Tibial artery (tissue), 4 donors: ENCODE measurements around the gene CENATAC.

Experiments used
- DNase-seq, 2 donors: peaks; one replicate each; pipeline ENCODE4 v3.0.0-alpha.2; 2019
- H3K27ac ChIP-seq, 2 donors: fragments of 200-600 bp; sonication (generic) in 1 of 2; 1 replicate in 1 of 2; 2 replicates in 1 of 2; pipeline ENCODE4 v1.5.1; 2018 to 2019; ENCODE audit warnings: mild to moderate bottlenecking in 1 of 2
- H3K27me3 ChIP-seq, 2 donors: fragments of 200-600 bp; sonication (generic) in 1 of 2; one replicate each; pipeline versions ENCODE4 v1.5.1 to v1.6.0; 2016 to 2019
- H3K36me3 ChIP-seq, 3 donors: fragments of 200-600 bp; sonication (generic) in 2 of 3; one replicate each; pipeline ENCODE4 v1.5.1; 2016 to 2019; ENCODE audit warnings: mild to moderate bottlenecking in 2 of 3
- H3K4me1 ChIP-seq, 4 donors: fragments of 200-600 bp; sonication (generic) in 2 of 4; 1 replicate in 3 of 4; 2 replicates in 1 of 4; pipeline ENCODE4 v1.5.1; 2016 to 2019
- H3K4me3 ChIP-seq, 2 donors: fragments of 200-600 bp; sonication (generic) in 1 of 2; 1 replicate in 1 of 2; 2 replicates in 1 of 2; pipeline ENCODE4 v1.5.1; 2018 to 2019; ENCODE audit warnings: mild to moderate bottlenecking in 2 of 2
- H3K9me3 ChIP-seq, 3 donors: fragments of 200-600 bp; sonication (generic) in 1 of 3; one replicate each; pipeline ENCODE4 v1.5.1; 2016 to 2019
- CTCF ChIP-seq, 2 experiments: fragments of 200-600 bp in 1 of 2; fragments of 450-650 bp in 1 of 2; IDR thresholded peaks; one replicate each; pipeline ENCODE4 v1.5.1; 2017 to 2019; ENCODE audit warnings: antibody characterized with exemption in 2 of 2, mild to moderate bottlenecking in 1 of 2, moderate library complexity in 1 of 2
- intact Hi-C: fragments of 100-400 bp; cut with DNase I; formaldehyde crosslinking; loops from one replicate; pipeline ENCODE4 v1.15.0; 2023; ENCODE audit warnings: low total_unique reads

CENATAC gene

DNA sequence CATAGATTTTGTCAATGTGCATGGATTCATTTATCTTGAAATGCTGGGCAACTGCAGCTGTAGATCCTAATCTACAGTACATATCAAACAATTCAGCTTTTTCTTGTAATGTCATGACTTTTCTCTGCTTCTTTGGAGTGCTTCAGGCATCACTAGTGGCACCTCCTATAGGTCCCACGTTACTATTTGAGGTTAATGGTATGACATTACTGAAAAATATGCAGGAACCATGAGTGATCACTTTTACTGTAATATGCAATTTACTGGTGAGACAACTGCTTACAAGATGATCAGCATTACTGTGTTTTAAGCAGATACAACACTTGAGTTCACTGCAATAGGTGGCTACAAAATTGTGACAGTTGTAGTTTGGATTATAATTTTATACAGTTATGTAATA is 3.0 kb downstream of the CENATAC start:
- intact Hi-C loops = no loop called here
- H3K36me3 ChIP-seq = peaks cover 39 to 66% (median 49%) of the 10 kb centered on the region in 3 donors
- H3K4me1 ChIP-seq = peaks cover 0 to 36% (median 26%) of the 10 kb centered on the region in 4 donors
- no peak overlapping the region for H3K27ac ChIP-seq
- no peak for TF ChIP-seq CTCF (IDR thresholded peaks at IDR 0.05)
- H3K9me3 ChIP-seq = no peaks in the 10 kb centered on the region
- H3K27me3 ChIP-seq = no peaks in the 10 kb centered on the region
- H3K4me3 ChIP-seq = no peak overlapping the region
- DNase-seq = no peak

DNA sequence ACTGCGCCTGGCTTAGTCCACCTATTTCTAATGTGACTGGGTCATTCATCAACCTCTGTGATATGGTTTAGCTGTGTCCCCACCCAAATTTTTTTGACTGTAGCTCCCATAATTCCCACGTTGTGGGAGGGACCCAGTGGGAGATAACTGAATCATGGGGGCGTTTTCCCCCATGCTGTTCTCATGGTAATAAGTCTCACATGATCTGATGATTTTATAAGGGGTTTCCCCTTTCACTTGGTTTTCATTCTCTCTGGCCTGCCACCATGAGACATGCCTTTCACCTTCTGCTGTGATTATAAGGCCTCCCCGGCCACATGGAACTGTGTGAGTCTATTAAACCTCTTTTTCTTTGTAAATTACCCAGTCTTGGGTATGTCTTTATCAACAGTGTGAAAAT is 8.7 kb downstream of the CENATAC start:
- H3K27me3 ChIP-seq = no peaks in the 10 kb centered on the region
- H3K27ac ChIP-seq = no peak overlapping the region
- TF ChIP-seq CTCF (IDR thresholded peaks at IDR 0.05) = no peak
- H3K4me1 ChIP-seq = no peaks in the 10 kb centered on the region
- intact Hi-C loops = no loop called here
- no peak overlapping the region for H3K4me3 ChIP-seq
- peaks cover 50 to 99% (median 71%) of the 10 kb centered on the region in 3 donors for H3K36me3 ChIP-seq
- no peaks in the 10 kb centered on the region for H3K9me3 ChIP-seq
- DNase-seq = no peak

DNA sequence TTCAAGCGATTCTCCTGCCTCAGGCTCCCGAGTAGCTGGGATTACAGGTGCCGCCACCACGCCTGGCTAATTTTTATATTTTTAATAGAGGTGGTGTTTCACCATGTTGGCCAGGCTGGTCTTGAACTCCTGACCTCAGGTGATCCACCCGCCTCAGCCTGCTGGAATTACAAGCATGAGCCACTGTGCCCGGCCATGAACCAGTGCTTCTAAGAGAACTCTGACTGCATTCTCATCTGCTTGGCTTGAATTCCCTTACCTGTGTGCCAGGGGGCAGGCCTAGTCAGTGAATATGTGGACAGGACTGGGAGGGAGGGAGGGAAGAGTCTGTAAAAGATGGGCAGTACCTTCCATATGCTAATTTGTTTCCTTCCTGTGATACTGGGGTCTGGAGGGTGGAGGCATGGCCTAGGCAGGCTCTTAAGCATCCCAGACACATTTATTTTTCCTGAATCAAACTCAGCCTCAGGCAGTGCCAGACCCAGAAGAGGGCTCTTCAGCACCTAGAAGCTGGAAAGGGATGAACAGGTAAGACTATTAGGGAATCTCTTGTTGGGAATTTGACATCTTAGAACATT is 13.6 kb downstream of the CENATAC start:
- H3K36me3 ChIP-seq = peaks cover 66 to 99% (median 92%) of the 10 kb centered on the region in 3 donors
- DNase-seq = no peak
- TF ChIP-seq CTCF (IDR thresholded peaks at IDR 0.05) = no peak
- intact Hi-C loops = no loop called here
- no peak overlapping the region for H3K27ac ChIP-seq
- H3K4me1 ChIP-seq = peaks cover 0 to 11% (median 9%) of the 10 kb centered on the region in 4 donors
- H3K9me3 ChIP-seq = no peaks in the 10 kb centered on the region
- no peaks in the 10 kb centered on the region for H3K27me3 ChIP-seq
- no peak overlapping the region for H3K4me3 ChIP-seq

DNA sequence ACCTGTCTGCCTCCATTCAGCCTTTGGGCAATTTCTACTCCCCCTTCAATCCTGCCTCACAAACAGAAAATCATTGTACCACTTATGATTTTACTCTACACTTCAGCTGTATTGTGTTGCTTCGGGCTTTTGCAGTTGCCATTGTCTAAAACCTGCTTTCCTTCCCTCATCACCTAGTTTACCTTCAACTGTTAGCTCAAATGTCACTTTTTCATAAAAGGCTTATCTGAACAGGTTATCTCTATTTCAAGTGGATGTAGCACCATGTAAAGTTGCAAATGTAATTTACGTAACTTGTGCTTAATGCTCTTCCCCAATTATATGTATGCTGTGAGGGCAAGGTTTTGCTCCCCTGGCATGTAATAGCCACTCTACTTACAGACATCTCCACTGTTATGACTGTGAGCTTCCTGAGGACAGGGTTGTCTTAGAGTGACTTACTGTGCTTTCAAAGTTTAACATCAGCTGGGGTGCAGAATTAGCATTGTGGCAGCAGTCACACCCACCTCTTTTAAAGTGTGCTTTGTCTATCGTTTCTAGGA is 14.8 kb downstream of the CENATAC start:
- Histone ChIP-seq H3K36me3 (peaks cover 60 to 88% (median 86%) of the 10 kb centered on the region in 3 donors), H3K9me3 (no peaks in the 10 kb centered on the region), H3K27me3 (no peaks in the 10 kb centered on the region), H3K4me3 (no peak overlapping the region), H3K27ac (no peak overlapping the region), H3K4me1 (peaks cover 0 to 22% (median 17%) of the 10 kb centered on the region in 4 donors)
- intact Hi-C loops = no loop called here
- DNase-seq = no peak
- no peak for TF ChIP-seq CTCF (IDR thresholded peaks at IDR 0.05)

GRCh38 chr11:119014209-119014924 is 16.4 kb downstream of the CENATAC start:
- intact Hi-C loops = no loop called here

More at GRCh38 chr11:119014209-119014924, 16.4 kb downstream of the CENATAC start:
- peaks cover 53 to 72% (median 71%) of the 10 kb centered on the region in 3 donors for H3K36me3 ChIP-seq
- DNase-seq = no peak
- no peaks in the 10 kb centered on the region for H3K9me3 ChIP-seq
- H3K27me3 ChIP-seq = no peaks in the 10 kb centered on the region
- H3K27ac ChIP-seq = no peak overlapping the region
- no peak overlapping the region for H3K4me3 ChIP-seq
- no peak for TF ChIP-seq CTCF (IDR thresholded peaks at IDR 0.05)
- peaks cover 0 to 23% (median 18%) of the 10 kb centered on the region in 4 donors for H3K4me1 ChIP-seq
